DOHH2 (cell line): ENCODE measurements around the gene SSNA1.

ENCODE experiments used
- H3F3A ChIP-seq: fragments of 200-600 bp; sonication (generic), shearing (Covaris generic); 2 replicates; pipeline ENCODE4 v1.6.0; 2016; ENCODE audit warnings: antibody characterized with exemption, mild to moderate bottlenecking; ENCODE audit not compliant: control insufficient read depth, insufficient read depth
- H3K27ac ChIP-seq: fragments of 200-600 bp; sonication (generic); 2 replicates; pipeline ENCODE4 v1.5.1; 2014; ENCODE audit warnings: low read depth, mild to moderate bottlenecking, low read length, moderate library complexity
- H3K27me3 ChIP-seq: fragments of 200-600 bp; sonication (generic); 2 replicates; pipeline ENCODE4 v1.6.1; 2014; ENCODE audit warnings: mild to moderate bottlenecking, low read length, mixed read lengths; ENCODE audit not compliant: control insufficient read depth
- H3K36me3 ChIP-seq: fragments of 200-600 bp; sonication (generic); 2 replicates; pipeline ENCODE4 v1.6.1; 2014; ENCODE audit warnings: mild to moderate bottlenecking, low read length, moderate library complexity, mixed read lengths; ENCODE audit not compliant: control insufficient read depth
- H3K4me1 ChIP-seq: fragments of 200-600 bp; sonication (generic); 2 replicates; pipeline ENCODE4 v1.6.1; 2014; ENCODE audit warnings: mild to moderate bottlenecking, low read length, mixed read lengths; ENCODE audit not compliant: control insufficient read depth
- H3K4me2 ChIP-seq: fragments of 200-600 bp; sonication (generic); 2 replicates; pipeline ENCODE4 v1.6.0; 2014; ENCODE audit warnings: mild to moderate bottlenecking, low read length, moderate library complexity
- H3K4me3 ChIP-seq: fragments of 200-600 bp; sonication (generic); 2 replicates; pipeline ENCODE4 v1.5.1; 2014; ENCODE audit warnings: mild to moderate bottlenecking, low read length, mixed read lengths
- H3K79me2 ChIP-seq: fragments of 200-600 bp; sonication (generic); 2 replicates; pipeline ENCODE4 v1.6.1; 2014; ENCODE audit warnings: mild to moderate bottlenecking, low read length, mixed read lengths; ENCODE audit not compliant: control insufficient read depth
- H3K9me2 ChIP-seq: fragments of 200-600 bp; sonication (generic); replicated peaks from 2 replicates; pipeline ENCODE4 v1.6.1; 2014; ENCODE audit warnings: mild to moderate bottlenecking, low read length, mixed read lengths; ENCODE audit not compliant: control insufficient read depth
- H3K9me3 ChIP-seq: fragments of 200-600 bp; sonication (generic); 2 replicates; pipeline ENCODE4 v1.6.1; 2014; ENCODE audit warnings: antibody characterized with exemption, low read length, mixed read lengths; ENCODE audit not compliant: control insufficient read depth, insufficient read depth
- H4K20me1 ChIP-seq: fragments of 200-600 bp; sonication (generic); 2 replicates; pipeline ENCODE4 v1.6.0; 2014; ENCODE audit warnings: low read depth, mild to moderate bottlenecking, antibody characterized with exemption, low read length, moderate library complexity; ENCODE audit not compliant: control insufficient read depth, insufficient read depth
- EZH2phosphoT487 ChIP-seq: fragments of 200-600 bp; sonication (generic); IDR thresholded peaks from 2 replicates; pipeline ENCODE4 v1.6.1; 2017; ENCODE audit warnings: borderline replicate concordance, mild to moderate bottlenecking, antibody characterized with exemption, low read length, moderate library complexity, mixed read lengths
- TF ChIP-seq, protein P1 (sequence below): fragments of 200-600 bp; sonication (generic); IDR thresholded peaks from one replicate; pipeline ENCODE4 v1.5.1; 2014; ENCODE audit warnings: antibody characterized with exemption, mild to moderate bottlenecking, low read depth, low read length; ENCODE audit not compliant: poor library complexity, severe bottlenecking

SSNA1 gene

DNA sequence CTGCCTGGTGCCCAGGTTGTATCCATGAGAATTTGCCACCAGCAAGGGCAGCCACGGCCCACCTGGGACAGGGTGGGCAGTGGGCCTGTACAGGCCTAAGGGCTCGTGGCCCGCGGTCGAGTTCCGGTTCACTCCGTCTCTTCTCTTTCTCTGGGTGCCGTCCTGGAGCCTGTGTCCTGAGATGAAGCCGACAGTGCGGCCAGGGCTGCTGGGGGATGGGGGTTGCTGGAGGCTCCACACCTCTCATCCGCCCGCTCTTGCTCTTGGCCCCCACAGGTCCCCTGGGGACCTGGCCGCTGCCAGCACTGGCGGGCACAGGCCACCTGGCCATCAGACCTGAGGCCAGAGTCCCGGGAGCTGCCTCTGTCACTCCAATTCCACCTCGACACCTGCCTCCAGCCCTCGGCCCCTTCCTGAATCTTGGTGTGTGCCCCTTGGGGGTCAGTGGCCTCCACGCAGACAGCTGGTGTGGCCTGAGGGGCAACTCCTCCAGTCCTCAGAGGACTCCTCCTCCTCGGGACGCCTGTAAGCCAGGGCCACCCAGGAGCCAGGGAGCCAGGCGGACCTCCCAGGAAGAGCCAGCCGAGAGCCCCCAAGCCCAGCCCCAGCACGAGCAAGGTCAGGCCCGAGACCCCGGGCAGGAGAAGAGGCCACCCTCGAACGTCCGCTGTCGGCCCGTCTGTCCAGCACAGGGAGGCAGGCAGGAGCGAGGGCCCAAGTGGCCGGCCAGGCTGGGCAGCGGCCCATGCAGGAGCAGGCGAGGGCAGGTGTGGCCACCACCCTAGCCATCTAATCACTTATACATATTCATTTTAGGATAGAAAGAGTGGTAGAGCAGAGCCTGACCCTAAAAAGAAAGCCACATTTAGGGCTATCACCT is 23.9 kb upstream of the SSNA1 start:
- H3K36me3 ChIP-seq = no peaks in the 10 kb centered on the region
- peaks cover 17% of the 10 kb centered on the region for H3K4me1 ChIP-seq
- H4K20me1 ChIP-seq = no peaks in the 10 kb centered on the region
- no peak overlapping the region for H3K4me2 ChIP-seq
- H3K9me3 ChIP-seq = no peaks in the 10 kb centered on the region
- H3F3A ChIP-seq = no peaks in the 10 kb centered on the region
- no peak overlapping the region for H3K27ac ChIP-seq
- peaks cover 35% of the 10 kb centered on the region for H3K27me3 ChIP-seq
- H3K79me2 ChIP-seq = no peaks in the 10 kb centered on the region
- no peak overlapping the region for H3K4me3 ChIP-seq
- TF ChIP-seq, protein P1, sequence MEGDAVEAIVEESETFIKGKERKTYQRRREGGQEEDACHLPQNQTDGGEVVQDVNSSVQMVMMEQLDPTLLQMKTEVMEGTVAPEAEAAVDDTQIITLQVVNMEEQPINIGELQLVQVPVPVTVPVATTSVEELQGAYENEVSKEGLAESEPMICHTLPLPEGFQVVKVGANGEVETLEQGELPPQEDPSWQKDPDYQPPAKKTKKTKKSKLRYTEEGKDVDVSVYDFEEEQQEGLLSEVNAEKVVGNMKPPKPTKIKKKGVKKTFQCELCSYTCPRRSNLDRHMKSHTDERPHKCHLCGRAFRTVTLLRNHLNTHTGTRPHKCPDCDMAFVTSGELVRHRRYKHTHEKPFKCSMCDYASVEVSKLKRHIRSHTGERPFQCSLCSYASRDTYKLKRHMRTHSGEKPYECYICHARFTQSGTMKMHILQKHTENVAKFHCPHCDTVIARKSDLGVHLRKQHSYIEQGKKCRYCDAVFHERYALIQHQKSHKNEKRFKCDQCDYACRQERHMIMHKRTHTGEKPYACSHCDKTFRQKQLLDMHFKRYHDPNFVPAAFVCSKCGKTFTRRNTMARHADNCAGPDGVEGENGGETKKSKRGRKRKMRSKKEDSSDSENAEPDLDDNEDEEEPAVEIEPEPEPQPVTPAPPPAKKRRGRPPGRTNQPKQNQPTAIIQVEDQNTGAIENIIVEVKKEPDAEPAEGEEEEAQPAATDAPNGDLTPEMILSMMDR = no peak
- no peak for TF ChIP-seq EZH2phosphoT487
- no peaks in the 10 kb centered on the region for H3K9me2 ChIP-seq

DNA sequence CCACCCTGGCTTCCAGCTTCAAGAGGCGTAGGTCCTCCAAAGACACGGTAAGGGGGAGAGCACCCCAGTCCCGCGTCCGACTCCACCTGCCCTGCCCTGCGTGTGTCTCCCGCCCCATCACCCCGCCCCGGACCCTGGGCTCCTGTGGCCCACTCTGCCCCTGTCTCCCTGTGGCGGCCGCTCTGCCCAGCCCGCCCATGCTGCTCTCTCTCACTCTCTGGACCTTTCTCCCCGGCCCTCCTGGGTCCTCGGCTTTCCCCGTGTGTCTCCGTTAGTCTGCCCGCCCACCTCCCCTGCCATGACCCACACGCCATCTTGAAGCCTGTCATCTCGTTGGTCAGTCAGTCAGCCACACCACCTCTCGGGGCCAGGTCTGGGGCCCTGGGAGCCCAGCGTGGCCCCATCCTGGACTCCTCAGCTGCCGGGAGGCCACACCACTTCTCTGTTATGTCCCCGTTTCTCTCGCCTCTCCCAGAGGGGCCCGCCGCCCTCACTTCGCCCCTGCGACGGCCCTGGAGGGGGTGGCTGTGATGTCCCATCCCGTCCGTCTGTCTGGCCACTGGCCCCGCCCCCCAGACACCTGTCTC is 23.1 kb upstream of the SSNA1 start:
- Histone ChIP-seq H3K9me2 (no peaks in the 10 kb centered on the region), H3K36me3 (no peaks in the 10 kb centered on the region), H3K4me3 (no peak overlapping the region), H3K4me2 (no peak overlapping the region), H3K9me3 (no peaks in the 10 kb centered on the region), H3K4me1 (peaks cover 11% of the 10 kb centered on the region), H3K27me3 (peaks cover 42% of the 10 kb centered on the region), H3F3A (no peaks in the 10 kb centered on the region), H3K27ac (no peak overlapping the region), H4K20me1 (no peaks in the 10 kb centered on the region), H3K79me2 (no peaks in the 10 kb centered on the region)
- TF ChIP-seq, protein P1 = no peak
- no peak for TF ChIP-seq EZH2phosphoT487

DNA sequence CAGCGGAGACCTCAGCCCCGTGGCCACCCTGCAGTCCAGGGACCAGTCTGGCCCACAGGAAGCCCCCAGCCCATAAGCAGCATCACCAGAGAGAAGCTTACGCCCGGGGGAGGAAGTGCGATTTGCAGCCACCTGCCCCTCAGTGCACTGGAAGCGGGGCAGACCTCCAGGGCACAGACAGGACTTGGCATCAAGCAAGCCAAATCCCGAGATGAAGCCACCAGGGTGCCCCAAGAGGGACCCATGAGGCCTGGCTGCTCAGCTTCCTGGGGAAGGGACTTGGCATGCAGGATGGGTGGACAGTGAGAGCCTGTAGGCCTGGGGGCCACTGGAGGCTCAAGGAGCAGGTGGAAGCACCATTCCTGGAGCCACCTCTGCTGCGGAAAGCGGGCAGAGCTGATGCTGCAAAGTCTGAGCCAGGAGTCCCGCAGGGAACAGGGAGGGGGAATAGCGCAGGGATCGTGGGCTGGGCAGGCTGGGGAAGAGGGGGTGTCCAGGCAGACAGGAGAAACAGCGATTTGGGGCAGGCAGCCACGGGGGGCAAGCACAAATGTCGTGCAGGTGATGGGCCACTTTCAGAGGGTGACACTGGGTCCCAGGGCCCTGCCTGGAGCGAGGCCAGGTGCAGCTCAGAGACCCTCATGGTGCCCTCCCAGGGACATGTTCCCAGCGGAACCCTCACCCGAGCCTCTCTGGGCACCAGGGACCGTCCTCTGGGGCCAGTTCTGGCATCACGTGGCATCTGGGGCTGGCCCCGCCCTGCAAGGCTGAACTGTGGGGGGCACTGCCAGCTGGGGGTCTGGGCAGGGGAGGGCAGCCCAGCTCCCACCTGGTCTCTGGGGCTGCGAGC is 21.9 kb upstream of the SSNA1 start:
- peaks cover 49% of the 10 kb centered on the region for H3K27me3 ChIP-seq

More for the DNA sequence above, 21.9 kb upstream of the SSNA1 start:
- Histone ChIP-seq H3K4me2 (no peak overlapping the region), H3K79me2 (no peaks in the 10 kb centered on the region), H3K4me3 (no peak overlapping the region), H3K27ac (no peak overlapping the region), H3K4me1 (peaks cover 11% of the 10 kb centered on the region), H3K9me2 (no peaks in the 10 kb centered on the region), H3F3A (no peaks in the 10 kb centered on the region), H3K36me3 (no peaks in the 10 kb centered on the region), H4K20me1 (no peaks in the 10 kb centered on the region), H3K9me3 (no peaks in the 10 kb centered on the region)
- TF ChIP-seq, protein P1 = no peak
- TF ChIP-seq EZH2phosphoT487 = no peak
